Measurements from ENCODE around the gene GRHPR.

GRHPR gene

DNA sequence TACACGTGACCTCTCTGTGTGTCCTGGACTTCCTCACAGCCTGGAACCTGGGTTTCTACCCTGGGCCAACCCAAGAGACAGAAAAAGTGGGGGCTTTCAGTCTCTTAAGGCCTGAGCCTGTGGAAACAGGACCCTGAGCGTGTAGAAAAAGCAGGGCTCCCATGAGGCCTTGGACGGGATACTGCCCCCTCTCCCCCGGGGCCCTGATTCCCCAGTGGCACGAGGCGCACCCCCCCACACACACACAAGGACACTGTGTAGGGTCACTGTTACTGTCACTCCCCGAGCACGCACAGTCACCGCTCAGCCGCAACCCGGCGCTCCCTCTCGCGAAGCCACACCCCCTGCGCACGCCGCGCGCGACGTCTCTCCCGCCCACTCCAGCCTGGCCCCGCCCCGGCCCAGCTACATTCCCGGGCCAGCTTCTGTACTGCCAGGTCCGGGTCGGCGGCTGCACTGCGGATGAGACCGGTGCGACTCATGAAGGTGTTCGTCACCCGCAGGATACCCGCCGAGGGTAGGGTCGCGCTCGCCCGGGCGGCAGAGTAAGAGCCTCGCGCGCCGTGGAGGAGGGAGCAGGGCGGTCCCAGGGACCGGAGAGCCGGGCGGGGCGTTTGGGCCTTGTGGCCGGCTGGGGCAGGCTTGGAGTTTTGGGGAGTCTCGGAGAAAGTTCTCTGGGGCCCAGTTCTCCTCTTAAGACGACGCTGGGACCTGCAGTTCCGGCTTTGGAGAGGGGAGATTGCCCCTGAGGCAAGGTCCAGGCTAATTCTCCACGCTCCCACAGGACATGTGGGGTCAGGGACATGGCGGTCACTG lies at the start of gene GRHPR:
TSS of gene GRHPR (plus strand) at position 408 of the 816 bp plus-strand sequence. CDS start at position 463, 55 bp downstream.
- TF ChIP-seq GATA3 (IDR thresholded peaks at IDR 0.05; ENCODE audit: low read depth, low read length), result no peak
- no peak for TF ChIP-seq GATA2 (IDR thresholded peaks at IDR 0.05; ENCODE audit: low read depth, low read length)

DNA sequence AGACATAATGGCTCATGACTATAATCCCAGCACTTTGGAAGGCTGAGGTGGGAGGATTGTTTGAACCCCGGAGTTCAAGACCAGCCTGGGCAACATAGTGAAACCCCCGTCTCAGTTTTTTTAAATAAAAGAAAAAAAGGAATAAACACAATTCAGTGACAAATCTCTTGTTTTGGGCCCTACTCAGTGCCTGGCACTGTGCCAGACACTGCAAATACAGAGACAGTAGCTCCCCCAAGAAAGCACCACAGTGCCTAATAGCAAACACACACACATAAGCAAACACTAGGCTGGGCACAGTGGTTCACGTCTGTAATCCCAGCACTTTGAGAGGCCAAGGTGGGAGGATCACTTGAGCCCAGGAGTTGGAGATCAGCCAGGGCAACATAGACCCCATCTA lies 49.7 kb upstream of the GRHPR start:
- TF ChIP-seq GATA3 (IDR thresholded peaks at IDR 0.05; ENCODE audit: low read depth, low read length), result no peak
- TF ChIP-seq GATA2 (IDR thresholded peaks at IDR 0.05; ENCODE audit: low read depth, low read length), result no peak

DNA sequence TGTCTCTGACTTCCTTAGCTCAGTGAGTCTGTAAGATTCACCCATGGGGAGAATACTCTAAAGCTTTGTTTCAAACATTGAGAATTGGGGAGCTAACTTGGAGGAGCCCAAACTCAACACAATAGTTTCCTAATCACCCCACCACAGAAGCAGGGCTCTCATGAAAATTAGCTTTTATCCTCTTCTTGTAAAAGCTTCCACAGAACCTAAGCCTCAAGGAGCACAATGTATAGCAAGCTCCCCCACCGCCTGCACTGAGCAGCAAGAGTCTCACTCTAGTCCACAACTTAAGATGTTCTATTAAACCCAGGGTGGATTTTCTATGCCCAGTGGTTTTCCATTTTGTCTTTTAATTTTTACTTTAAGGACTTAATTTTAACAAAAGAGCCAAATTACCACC lies 48.9 kb upstream of the GRHPR start:
- TF ChIP-seq GATA3 (IDR thresholded peaks at IDR 0.05; ENCODE audit: low read depth, low read length), result no peak
- TF ChIP-seq GATA2 (IDR thresholded peaks at IDR 0.05; ENCODE audit: low read depth, low read length), result no peak

DNA sequence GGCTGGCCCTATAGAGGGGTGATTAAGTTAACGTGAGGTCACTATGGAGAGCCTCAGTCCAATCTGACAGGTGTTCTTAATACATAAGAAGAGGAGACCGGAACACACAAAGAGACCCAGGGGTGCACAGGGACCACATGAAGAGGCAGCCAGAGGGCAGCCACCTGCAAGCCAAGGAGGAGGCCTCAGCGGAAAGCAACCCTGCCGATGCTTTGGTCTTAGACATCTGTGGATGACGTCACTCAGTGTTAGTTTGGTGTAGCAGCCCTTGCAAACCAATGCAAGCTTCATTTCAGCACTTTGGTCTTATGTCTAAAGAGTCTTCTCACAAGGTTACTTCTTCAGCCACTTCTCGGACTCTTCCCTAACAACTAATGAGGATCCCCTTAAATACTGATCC lies 47.6 kb upstream of the GRHPR start:
- TF ChIP-seq GATA3 (IDR thresholded peaks at IDR 0.05; ENCODE audit: low read depth, low read length), result no peak
- no peak for TF ChIP-seq GATA2 (IDR thresholded peaks at IDR 0.05; ENCODE audit: low read depth, low read length)

DNA sequence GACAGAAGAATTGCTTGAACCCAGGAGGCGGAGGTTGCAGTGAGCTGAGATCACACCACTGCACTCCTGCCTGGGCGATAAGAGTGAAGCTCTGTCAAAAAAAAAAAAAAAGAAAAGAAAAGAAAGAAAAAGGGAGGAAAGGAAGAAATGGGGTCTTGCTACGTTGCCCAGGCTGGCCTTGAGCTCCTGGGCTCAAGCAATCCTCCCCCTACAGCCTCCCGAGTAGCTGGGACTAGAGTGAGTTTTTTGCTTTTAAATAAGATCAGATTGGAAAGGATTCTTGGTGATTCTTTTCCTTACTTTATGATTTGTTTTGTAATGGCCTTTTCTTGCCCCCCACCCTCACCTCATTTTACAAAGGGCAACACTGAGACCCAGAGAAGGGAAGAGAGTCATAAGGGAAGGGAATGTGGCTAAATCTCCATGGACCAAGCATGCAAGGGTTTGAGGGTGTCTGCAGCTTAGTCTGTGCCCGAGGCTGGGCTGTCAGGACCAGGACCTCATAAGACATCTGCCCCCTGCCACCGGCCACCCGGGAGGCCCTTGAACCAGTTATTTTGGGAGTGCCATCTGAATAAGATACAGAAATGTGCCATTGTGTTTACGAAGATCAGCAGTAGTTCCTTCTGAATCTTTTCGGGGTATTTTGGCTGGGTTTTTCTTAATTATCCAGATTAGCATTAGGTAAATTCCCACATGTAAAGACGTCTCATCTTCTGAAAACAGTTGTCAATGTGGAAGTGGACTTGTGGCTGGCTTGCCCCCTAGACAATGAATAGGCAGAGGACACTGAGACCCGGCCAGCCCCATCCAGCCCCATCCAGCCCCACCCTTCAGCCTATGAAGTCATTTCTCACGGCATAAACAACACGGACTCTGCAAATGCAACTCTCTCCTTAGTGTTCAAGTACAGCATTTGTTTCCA lies 44.5 kb upstream of the GRHPR start:
- TF ChIP-seq GATA3 (IDR thresholded peaks at IDR 0.05; ENCODE audit: low read depth, low read length) (no peak), GATA2 (IDR thresholded peaks at IDR 0.05; ENCODE audit: low read depth, low read length) (no peak)

DNA sequence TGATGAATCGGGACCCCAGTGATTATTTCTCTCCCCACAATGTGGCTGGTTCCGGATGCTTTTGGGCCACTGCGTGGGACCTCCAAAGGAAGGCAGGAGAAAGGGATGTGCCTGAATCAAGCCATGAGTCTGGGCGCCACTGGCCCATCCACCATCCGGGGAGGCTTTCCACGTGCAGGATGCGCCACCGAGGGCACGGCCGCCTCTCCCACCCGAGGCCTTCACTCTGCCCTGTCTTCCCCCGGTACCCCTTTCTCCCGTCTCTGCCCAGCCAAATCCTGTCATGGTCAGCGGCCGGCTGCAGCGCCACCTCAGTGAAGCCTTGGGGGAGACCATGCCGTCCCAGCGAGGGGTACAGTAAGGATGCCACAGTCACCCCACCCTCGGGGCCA lies 43.9 kb upstream of the GRHPR start:
- TF ChIP-seq GATA2 (IDR thresholded peaks at IDR 0.05; ENCODE audit: low read depth, low read length) (no peak), GATA3 (IDR thresholded peaks at IDR 0.05; ENCODE audit: low read depth, low read length) (no peak)

DNA sequence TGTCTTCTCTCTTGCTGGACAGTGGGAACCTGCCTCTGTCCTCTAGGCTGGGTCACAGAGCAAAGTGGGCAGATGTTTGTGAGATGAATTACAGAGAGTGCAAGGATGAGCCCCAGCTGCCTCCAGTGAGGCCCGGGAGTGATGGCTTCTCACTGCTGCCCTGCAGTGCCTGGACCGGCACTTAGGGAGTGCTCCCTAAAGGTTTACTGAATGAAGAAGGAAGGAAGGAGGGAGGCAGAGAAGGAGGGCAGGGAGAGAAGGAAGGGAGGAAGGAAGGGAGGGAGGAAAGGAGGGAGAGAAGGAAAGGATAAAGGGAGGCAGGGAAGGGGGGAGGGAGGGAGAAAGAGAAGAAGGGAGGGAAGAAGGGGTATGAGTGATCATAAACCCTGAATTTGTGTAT lies 42.7 kb upstream of the GRHPR start:
- no peak for TF ChIP-seq GATA2 (IDR thresholded peaks at IDR 0.05; ENCODE audit: low read depth, low read length)

DNA sequence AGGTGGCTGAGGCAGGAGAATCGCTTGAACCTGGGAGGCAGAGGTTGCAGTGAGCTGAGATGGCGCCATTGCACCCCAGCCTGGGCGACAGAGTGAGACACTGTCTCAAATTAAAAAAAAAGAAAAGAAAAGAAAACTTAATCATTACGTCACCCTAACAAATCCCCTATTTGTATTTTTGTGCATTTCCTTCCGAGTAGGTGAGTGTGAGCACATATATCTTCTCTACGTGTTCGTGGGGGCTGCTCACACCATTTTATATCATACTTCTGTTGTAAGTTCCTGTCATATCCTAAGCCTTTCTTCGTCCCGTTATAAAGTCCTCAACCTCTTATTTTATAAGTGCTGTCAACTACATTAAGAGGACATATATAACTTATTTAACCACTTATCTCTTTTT lies 41.9 kb upstream of the GRHPR start:
- TF ChIP-seq GATA3 (IDR thresholded peaks at IDR 0.05; ENCODE audit: low read depth, low read length) (no peak), GATA2 (IDR thresholded peaks at IDR 0.05; ENCODE audit: low read depth, low read length) (no peak)

DNA sequence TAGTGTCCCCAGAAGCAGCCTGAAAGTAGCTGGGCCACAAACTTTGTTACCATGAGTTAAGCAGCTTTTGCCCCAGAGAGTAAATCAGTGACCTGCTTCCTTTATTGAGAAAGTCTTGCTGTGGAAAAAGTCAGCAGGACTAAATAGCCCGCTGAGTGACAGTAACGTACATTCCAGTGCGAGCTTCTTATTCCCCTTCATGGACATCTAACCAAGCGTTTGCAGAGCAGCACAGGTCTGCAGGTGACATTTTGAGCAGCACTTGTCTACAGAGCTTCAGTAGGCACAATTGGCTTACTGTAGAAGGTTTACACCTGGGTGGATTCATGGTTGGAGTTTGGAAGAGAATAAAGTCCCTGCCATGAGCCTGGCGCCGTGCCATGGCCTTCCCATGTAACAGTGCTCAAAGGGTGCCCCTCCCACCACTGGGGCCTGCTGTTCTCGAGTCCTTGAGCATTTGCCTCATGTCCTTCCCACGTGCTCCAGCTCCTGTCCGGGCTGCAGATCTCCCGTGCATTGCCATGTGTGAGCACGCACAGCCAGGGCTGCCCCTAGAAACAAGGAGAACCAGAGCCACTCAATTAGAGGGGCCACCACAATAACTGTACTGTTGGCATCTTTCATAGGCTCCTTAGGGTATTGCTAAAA lies 41.3 kb upstream of the GRHPR start:
- TF ChIP-seq GATA2 (IDR thresholded peaks at IDR 0.05; ENCODE audit: low read depth, low read length), result no peak
- no peak for TF ChIP-seq GATA3 (IDR thresholded peaks at IDR 0.05; ENCODE audit: low read depth, low read length)

DNA sequence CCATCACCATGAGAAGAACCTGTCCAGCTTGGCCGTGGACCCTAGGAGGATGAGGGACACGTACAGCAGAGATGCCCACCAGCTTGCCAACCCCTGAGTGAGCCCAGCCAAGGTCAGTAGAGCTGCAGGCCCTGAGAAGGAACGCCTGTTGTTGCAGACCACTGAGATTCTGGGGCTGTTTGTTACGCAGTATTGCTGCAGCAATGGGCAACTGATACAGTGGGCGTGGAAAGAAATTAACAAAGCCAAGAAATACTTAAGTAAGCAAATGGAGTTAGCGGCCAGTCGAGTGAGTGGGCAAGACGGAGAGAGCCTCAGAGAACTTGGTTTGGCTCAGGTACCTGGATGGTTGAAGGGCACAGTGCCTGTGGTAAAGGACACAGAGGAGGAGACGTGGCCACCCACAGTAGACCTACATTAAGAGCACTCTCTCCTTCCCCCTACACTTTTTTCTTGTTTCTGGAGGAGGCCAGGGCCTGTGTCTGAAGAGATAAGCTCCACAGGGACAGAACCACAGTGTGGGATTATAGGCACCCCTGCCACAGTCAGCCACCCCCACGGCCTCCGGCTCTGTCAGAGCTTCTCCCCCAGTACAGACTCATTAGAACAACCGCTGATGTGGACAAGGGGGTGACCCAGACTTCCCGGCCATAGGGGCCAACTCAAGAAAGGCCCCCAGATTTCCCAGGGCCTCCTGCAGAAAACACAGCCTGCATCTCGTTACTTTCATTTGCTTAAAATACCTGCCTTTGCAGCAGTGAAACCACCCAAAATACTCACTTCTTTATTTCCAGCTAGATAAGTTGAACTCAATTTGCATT lies 40.1 kb upstream of the GRHPR start:
- TF ChIP-seq GATA3 (IDR thresholded peaks at IDR 0.05; ENCODE audit: low read depth, low read length) (no peak), GATA2 (IDR thresholded peaks at IDR 0.05; ENCODE audit: low read depth, low read length) (no peak)

DNA sequence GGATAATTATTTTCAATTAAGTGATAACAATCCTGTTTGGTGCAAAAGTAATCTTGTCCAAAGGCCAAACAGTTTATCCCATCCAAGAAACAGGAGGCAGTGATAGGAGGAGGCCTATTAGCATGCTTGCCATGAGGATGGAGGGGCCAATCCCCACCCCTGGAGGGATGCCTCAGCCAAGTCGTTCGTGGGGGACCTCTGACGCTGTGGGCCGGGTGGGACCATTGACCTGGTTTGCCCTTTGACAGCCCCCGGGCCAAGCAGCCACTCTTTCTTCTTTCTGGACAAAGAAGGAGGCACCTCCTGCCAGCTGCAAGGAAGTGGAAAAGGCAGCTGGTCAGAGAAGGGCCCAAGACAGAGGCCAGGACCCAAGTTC lies 39.5 kb upstream of the GRHPR start:
- TF ChIP-seq GATA2 (IDR thresholded peaks at IDR 0.05; ENCODE audit: low read depth, low read length) (no peak), GATA3 (IDR thresholded peaks at IDR 0.05; ENCODE audit: low read depth, low read length) (no peak)

DNA sequence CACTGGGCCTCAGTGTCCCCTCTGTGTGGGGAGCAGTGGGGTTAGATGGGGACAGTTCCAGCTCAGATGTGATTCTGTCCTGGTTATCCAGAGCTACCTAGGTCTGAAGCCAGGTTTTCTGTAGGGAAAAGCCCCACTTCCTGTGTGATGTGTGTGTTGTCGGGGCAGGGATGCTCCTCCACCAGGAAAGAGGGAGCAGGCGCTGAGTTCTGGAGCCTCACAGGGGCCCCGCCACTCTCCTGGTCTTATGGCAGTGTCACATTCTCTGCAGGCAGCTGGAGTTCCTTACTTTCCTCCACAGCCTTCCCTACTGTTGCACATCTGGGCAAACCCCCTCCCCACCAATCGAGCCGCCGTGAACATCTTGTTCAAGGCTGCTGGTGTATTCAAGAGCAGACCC lies 39.1 kb upstream of the GRHPR start:
- TF ChIP-seq GATA3 (IDR thresholded peaks at IDR 0.05; ENCODE audit: low read depth, low read length), result no peak
- no peak for TF ChIP-seq GATA2 (IDR thresholded peaks at IDR 0.05; ENCODE audit: low read depth, low read length)

DNA sequence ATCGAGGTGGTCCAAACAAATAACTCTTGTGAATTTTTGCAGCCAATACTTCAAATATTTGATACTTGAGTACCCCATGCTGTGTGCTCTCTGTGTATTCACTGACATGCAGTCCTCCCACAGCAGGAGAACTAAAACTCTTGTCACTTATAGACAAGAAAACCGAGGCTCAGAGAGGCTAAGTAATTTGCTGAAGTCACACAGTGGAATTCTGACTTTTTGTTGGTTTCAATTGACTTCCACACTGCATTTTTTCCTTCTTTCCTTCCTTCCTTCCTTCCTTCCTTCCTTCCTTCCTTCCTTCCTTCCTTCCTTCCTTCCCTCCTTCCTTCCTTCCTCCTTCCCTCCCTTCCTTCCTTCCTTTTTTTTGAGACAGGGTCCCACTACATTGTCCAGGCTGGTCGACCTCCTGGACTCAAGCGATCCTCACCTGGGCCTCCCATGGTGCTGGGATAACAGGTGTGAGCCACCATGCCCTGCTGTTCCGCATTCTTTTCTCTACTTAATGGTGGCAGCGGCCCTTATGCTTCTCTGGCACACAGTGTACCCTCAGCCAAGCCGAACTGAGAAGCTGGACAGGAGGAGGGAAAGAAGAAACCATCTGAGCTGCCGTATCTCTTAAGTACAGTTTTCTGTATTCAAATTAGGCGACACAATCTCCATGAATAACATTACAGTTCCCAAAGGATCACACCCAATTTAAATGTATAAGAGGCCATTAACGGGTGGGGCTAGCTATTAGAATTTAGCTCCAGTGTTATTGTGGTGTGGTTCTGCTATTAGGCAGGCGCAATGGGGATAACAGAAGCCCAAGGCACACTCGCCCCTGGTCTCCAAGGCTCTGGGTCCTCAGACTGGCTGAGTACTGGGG lies 38.4 kb upstream of the GRHPR start:
- TF ChIP-seq GATA3 (IDR thresholded peaks at IDR 0.05; ENCODE audit: low read depth, low read length), result no peak
- no peak for TF ChIP-seq GATA2 (IDR thresholded peaks at IDR 0.05; ENCODE audit: low read depth, low read length)
